ENCODE results near the gene AMN. TPM values are rescaled to one million over a fixed set of nuclear protein-coding genes. Genes with fewer than 3 reads are reported as not detected.
A peak's percentile ranks its signal among the peaks of the same experiment; 100 is the strongest.

The AMN gene
- total RNA-seq, 1 donor from 2014 or later: 11.8 TPM

- no peak for DNase-seq (ENCODE audit: extremely low spot score in 2 of 2)
- Histone ChIP-seq H3K4me1 (peaks cover 45% of the 10 kb centered on the region), H3K9me3 (no peaks in the 10 kb centered on the region), H3K27me3 (no peaks in the 10 kb centered on the region), H3K36me3 (peaks cover 0 to 7% of the 10 kb centered on the region in 2 donors), H3K27ac (peak overlapping the region; percentile 66), H3K4me3 (peak overlapping the region; percentile 45 to 52)
- intact Hi-C loops (cut with DNase I): loop anchor here (10.0 kb wide), 1 partner anchor 233 kb away; no protein-coding TSS in a partner anchor
- TF ChIP-seq, protein P1, sequence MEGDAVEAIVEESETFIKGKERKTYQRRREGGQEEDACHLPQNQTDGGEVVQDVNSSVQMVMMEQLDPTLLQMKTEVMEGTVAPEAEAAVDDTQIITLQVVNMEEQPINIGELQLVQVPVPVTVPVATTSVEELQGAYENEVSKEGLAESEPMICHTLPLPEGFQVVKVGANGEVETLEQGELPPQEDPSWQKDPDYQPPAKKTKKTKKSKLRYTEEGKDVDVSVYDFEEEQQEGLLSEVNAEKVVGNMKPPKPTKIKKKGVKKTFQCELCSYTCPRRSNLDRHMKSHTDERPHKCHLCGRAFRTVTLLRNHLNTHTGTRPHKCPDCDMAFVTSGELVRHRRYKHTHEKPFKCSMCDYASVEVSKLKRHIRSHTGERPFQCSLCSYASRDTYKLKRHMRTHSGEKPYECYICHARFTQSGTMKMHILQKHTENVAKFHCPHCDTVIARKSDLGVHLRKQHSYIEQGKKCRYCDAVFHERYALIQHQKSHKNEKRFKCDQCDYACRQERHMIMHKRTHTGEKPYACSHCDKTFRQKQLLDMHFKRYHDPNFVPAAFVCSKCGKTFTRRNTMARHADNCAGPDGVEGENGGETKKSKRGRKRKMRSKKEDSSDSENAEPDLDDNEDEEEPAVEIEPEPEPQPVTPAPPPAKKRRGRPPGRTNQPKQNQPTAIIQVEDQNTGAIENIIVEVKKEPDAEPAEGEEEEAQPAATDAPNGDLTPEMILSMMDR (IDR thresholded peaks at IDR 0.05): no peak
- no peak for TF ChIP-seq POLR2A (IDR thresholded peaks at IDR 0.05)
- TF ChIP-seq POLR2AphosphoS5 (IDR thresholded peaks at IDR 0.05; ENCODE audit: insufficient read depth in 1 of 2, low read depth in 1 of 2): no peak
These were observed 5.5 kb downstream of the AMN start for GRCh38 chr14:102927878-102928411.

- Histone ChIP-seq H3K9me3 (no peaks in the 10 kb centered on the region), H3K4me1 (peaks cover 39% of the 10 kb centered on the region), H3K4me3 (peak overlapping the region; percentile 45 to 52), H3K27me3 (no peaks in the 10 kb centered on the region), H3K27ac (peak overlapping the region; percentile 66), H3K36me3 (peaks cover 0 to 14% of the 10 kb centered on the region in 2 donors)
- TF ChIP-seq POLR2A (IDR thresholded peaks at IDR 0.05): no peak
- TF ChIP-seq, protein P1 (IDR thresholded peaks at IDR 0.05): no peak
- TF ChIP-seq POLR2AphosphoS5 (IDR thresholded peaks at IDR 0.05; ENCODE audit: insufficient read depth in 1 of 2, low read depth in 1 of 2): peak in 1 of 2 donors; percentile 53
- no peak for DNase-seq (ENCODE audit: extremely low spot score in 2 of 2)
- intact Hi-C loops (cut with DNase I): loop anchor here (10.0 kb wide), 1 partner anchor 234 kb away; no protein-coding TSS in a partner anchor
These were observed 6.2 kb downstream of the AMN start for GRCh38 chr14:102928412-102929240.

DNA sequence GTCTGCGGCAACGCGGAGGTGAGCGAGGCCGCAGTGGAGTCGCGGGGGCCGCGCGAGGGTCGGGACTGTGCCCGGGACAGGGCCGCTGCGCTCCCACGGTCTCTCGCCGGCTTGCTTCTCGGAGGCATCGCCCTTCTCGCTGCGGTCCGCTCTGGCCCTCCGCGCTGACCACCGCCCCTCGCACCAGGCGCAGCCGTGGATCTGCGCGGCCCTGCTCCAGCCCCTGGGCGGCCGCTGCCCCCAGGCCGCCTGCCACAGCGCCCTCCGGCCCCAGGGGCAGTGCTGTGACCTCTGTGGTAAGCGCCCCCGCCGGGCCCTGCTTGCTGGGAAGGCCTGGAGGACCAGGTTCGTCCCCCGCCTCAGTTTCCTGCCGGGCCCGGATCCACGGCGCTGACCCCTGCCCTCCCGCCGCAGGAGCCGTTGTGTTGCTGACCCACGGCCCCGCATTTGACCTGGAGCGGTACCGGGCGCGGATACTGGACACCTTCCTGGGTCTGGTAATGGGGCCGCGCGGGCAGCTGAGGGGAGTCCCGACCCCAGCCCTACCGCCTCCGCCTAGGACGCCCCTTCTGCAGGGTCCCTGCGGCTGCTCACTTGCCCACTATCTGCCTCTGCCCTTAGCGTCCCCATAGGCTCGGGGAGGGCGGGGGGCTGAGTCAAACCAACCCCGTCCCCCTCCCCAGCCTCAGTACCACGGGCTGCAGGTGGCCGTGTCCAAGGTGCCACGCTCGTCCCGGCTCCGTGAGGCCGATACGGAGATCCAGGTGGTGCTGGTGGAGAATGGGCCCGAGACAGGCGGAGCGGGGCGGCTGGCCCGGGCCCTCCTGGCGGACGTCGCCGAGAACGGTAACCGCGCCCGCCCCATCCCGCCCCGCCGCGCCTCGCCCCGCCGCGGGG, 7.0 kb downstream of the AMN start:
- peaks cover 33% of the 10 kb centered on the region for H3K4me1 ChIP-seq
- H3K4me3 ChIP-seq: peak overlapping the region; percentile 45 to 52
- H3K9me3 ChIP-seq: no peaks in the 10 kb centered on the region
- no peaks in the 10 kb centered on the region for H3K27me3 ChIP-seq
- intact Hi-C loops (cut with DNase I): loop anchor here (10.0 kb wide), 1 partner anchor 235 kb away; no protein-coding TSS in a partner anchor
- H3K36me3 ChIP-seq: peaks cover 0 to 19% of the 10 kb centered on the region in 2 donors
- DNase-seq (ENCODE audit: extremely low spot score in 2 of 2): no peak
- TF ChIP-seq, protein P1 (IDR thresholded peaks at IDR 0.05): no peak
- TF ChIP-seq POLR2A (IDR thresholded peaks at IDR 0.05) (no peak), POLR2AphosphoS5 (IDR thresholded peaks at IDR 0.05; ENCODE audit: insufficient read depth in 1 of 2, low read depth in 1 of 2) (no peak)
- no peak overlapping the region for H3K27ac ChIP-seq

- Histone ChIP-seq H3K9me3 (no peaks in the 10 kb centered on the region), H3K4me1 (peaks cover 33% of the 10 kb centered on the region), H3K27ac (no peak overlapping the region), H3K4me3 (peak overlapping the region; percentile 45 to 52), H3K36me3 (peaks cover 0 to 19% of the 10 kb centered on the region in 2 donors), H3K27me3 (no peaks in the 10 kb centered on the region)
- no peak for TF ChIP-seq POLR2A (IDR thresholded peaks at IDR 0.05)
- TF ChIP-seq POLR2AphosphoS5 (IDR thresholded peaks at IDR 0.05; ENCODE audit: insufficient read depth in 1 of 2, low read depth in 1 of 2): no peak
- TF ChIP-seq, protein P1 (IDR thresholded peaks at IDR 0.05): no peak
- DNase-seq (ENCODE audit: extremely low spot score in 2 of 2): no peak
- intact Hi-C loops (cut with DNase I): no loop called here
These were observed 7.8 kb downstream of the AMN start for GRCh38 chr14:102930138-102930752.
